H9 (cell line): ENCODE data around the gene VEGFD. TPM values are rescaled to one million over a fixed set of nuclear protein-coding genes. Genes with fewer than 3 reads are reported as not detected.

Experiments
- DNase-seq: peaks from one replicate; pipeline ENCODE4 v3.0.0-alpha.2; 2017
- H2AFZ ChIP-seq: one replicate; pipeline ENCODE4 v1.6.1; 2013; ENCODE audit warnings: mild to moderate bottlenecking, low read length, control low read depth, moderate library complexity
- H2AK5ac ChIP-seq: 2 replicates; pipeline ENCODE4 v1.6.1; 2013; ENCODE audit warnings: low read length, control low read depth, mixed read lengths; ENCODE audit not compliant: insufficient read length
- H2BK120ac ChIP-seq: one replicate; pipeline ENCODE4 v1.6.1; 2013; ENCODE audit warnings: low read depth, mild to moderate bottlenecking, low read length, control low read depth, inconsistent platforms; ENCODE audit not compliant: poor library complexity, severe bottlenecking
- H2BK12ac ChIP-seq: 2 replicates; pipeline ENCODE4 v1.6.1; 2013; ENCODE audit warnings: low read length, control low read depth, mixed read lengths, low read depth; ENCODE audit not compliant: insufficient read length
- H2BK15ac ChIP-seq: 2 replicates; pipeline ENCODE4 v1.6.1; 2013; ENCODE audit warnings: low read depth, low read length, control low read depth
- H2BK20ac ChIP-seq: one replicate; pipeline ENCODE4 v1.6.1; 2013; ENCODE audit warnings: low read depth, mild to moderate bottlenecking, low read length, control low read depth, inconsistent platforms; ENCODE audit not compliant: poor library complexity, severe bottlenecking
- H2BK5ac ChIP-seq: 2 replicates; pipeline ENCODE4 v1.6.1; 2013; ENCODE audit warnings: low read length, control low read depth, mixed read lengths; ENCODE audit not compliant: insufficient read length
- H3K14ac ChIP-seq: 2 replicates; pipeline ENCODE4 v1.6.1; 2013; ENCODE audit warnings: low read length, control low read depth; ENCODE audit not compliant: insufficient read depth
- H3K18ac ChIP-seq: 2 replicates; pipeline ENCODE4 v1.6.1; 2013; ENCODE audit warnings: low read depth, mild to moderate bottlenecking, mixed read lengths, low read length, control low read depth; ENCODE audit not compliant: insufficient read length
- H3K23ac ChIP-seq: 2 replicates; pipeline ENCODE4 v1.6.1; 2013; ENCODE audit warnings: low read length, control low read depth, mixed read lengths, low read depth; ENCODE audit not compliant: insufficient read length
- H3K23me2 ChIP-seq: 2 replicates; pipeline ENCODE4 v1.6.1; 2013; ENCODE audit warnings: low read depth, mild to moderate bottlenecking, mixed read lengths, low read length, control low read depth; ENCODE audit not compliant: insufficient read length, poor library complexity, severe bottlenecking
- H3K27ac ChIP-seq: 2 replicates; pipeline ENCODE4 v1.5.1; 2013; ENCODE audit warnings: low read length, control low read depth, mixed read lengths, low read depth; ENCODE audit not compliant: insufficient read length
- H3K27me3 ChIP-seq: 2 replicates; pipeline ENCODE4 v1.6.1; 2013; ENCODE audit warnings: low read length, control low read depth, inconsistent platforms; ENCODE audit not compliant: insufficient read depth
- H3K4ac ChIP-seq: 2 replicates; pipeline ENCODE4 v1.6.1; 2013; ENCODE audit warnings: low read depth, mild to moderate bottlenecking, control low read depth, inconsistent platforms, low read length, moderate library complexity
- H3K4me1 ChIP-seq: 2 replicates; pipeline ENCODE4 v1.6.1; 2013; ENCODE audit warnings: low read length, control low read depth, inconsistent platforms; ENCODE audit not compliant: insufficient read depth
- H3K4me2 ChIP-seq: 2 replicates; pipeline ENCODE4 v1.6.1; 2013; ENCODE audit warnings: low read length, control low read depth, mixed read lengths; ENCODE audit not compliant: insufficient read length, insufficient read depth
- H3K56ac ChIP-seq: 2 replicates; pipeline ENCODE4 v1.6.1; 2013; ENCODE audit warnings: low read depth, mild to moderate bottlenecking, mixed read lengths, low read length, control low read depth; ENCODE audit not compliant: insufficient read length
- H3K79me1 ChIP-seq: 2 replicates; pipeline ENCODE4 v1.6.1; 2013; ENCODE audit warnings: low read depth, mild to moderate bottlenecking, moderate library complexity, low read length, control low read depth, inconsistent platforms; ENCODE audit not compliant: insufficient read depth, poor library complexity, severe bottlenecking
- H3K79me2 ChIP-seq: 2 replicates; pipeline ENCODE4 v1.6.1; 2013; ENCODE audit warnings: low read length, control low read depth, inconsistent platforms; ENCODE audit not compliant: insufficient read depth
- H3K9ac ChIP-seq: 2 replicates; pipeline ENCODE4 v1.6.1; 2013; ENCODE audit warnings: low read length, control low read depth, mixed read lengths; ENCODE audit not compliant: insufficient read length; ENCODE audit errors: extremely low read depth
- H3K9me3 ChIP-seq: one replicate; pipeline ENCODE4 v1.6.1; 2013; ENCODE audit warnings: low read depth, low read length, inconsistent platforms; ENCODE audit not compliant: control insufficient read depth
- H3T11ph ChIP-seq: one replicate; pipeline ENCODE4 v1.6.1; 2013; ENCODE audit warnings: mild to moderate bottlenecking, low read length, control low read depth, inconsistent platforms
- H4K20me1 ChIP-seq: one replicate; pipeline ENCODE4 v1.6.1; 2013; ENCODE audit not compliant: control insufficient read depth, insufficient read length, insufficient read depth
- H4K5ac ChIP-seq: 2 replicates; pipeline ENCODE4 v1.6.1; 2013; ENCODE audit warnings: low read depth, mild to moderate bottlenecking, mixed read lengths, low read length, control low read depth; ENCODE audit not compliant: insufficient read length
- H4K8ac ChIP-seq: replicated peaks from 2 replicates; pipeline ENCODE4 v1.6.1; 2013; ENCODE audit warnings: low read length, control low read depth, mixed read lengths, low read depth; ENCODE audit not compliant: insufficient read length
- H4K91ac ChIP-seq: 2 replicates; pipeline ENCODE4 v1.6.1; 2013; ENCODE audit warnings: low read depth, mild to moderate bottlenecking, moderate library complexity, mixed read lengths, low read length, control low read depth; ENCODE audit not compliant: insufficient read length
- H3K27ac Mint-ChIP-seq, 3 experiments: 2 replicates in 2 of 3; 3 replicates in 1 of 3; pipeline ENCODE4 v1.8.0; 2020 to 2021; ENCODE audit warnings: mixed read lengths in 3 of 3, mild to moderate bottlenecking in 1 of 3, moderate library complexity in 1 of 3
- H3K27me3 Mint-ChIP-seq: 2 replicates; pipeline ENCODE4 v1.8.0; 2021; ENCODE audit warnings: low read depth, mild to moderate bottlenecking, moderate library complexity, mixed read lengths
- H3K36me3 Mint-ChIP-seq, 3 experiments: 2 replicates in 2 of 3; 3 replicates in 1 of 3; pipeline ENCODE4 v1.8.0; 2020 to 2021; ENCODE audit warnings: low read depth in 3 of 3, mixed read lengths in 3 of 3; ENCODE audit not compliant: insufficient read depth in 1 of 3
- H3K4me1 Mint-ChIP-seq, 2 experiments: 2 replicates each; pipeline ENCODE4 v1.8.0; 2020; ENCODE audit warnings: mixed read lengths in 2 of 2
- H3K4me3 Mint-ChIP-seq, 2 experiments: 2 replicates in 1 of 2; 3 replicates in 1 of 2; pipeline ENCODE4 v1.8.0; 2020 to 2021; ENCODE audit warnings: mild to moderate bottlenecking in 2 of 2, mixed read lengths in 2 of 2, moderate library complexity in 1 of 2
- H3K9me3 Mint-ChIP-seq, 2 experiments: 2 replicates in 1 of 2; 3 replicates in 1 of 2; pipeline ENCODE4 v1.8.0; 2020; ENCODE audit warnings: mild to moderate bottlenecking in 2 of 2, mixed read lengths in 2 of 2, moderate library complexity in 1 of 2
- CTCF ChIP-seq: fragments of 200-600 bp; sonication (generic); conservative IDR thresholded peaks from 3 replicates; pipeline ENCODE4 v1.8.0; 2021; ENCODE audit warnings: antibody characterized with exemption, mild to moderate bottlenecking
- WGBS: extraction: QIAGEN DNeasy Blood & Tissue Kit; methylation state at CpG from one replicate; pipeline ENCODE4 v1.1.7; 2013; ENCODE audit warnings: missing lambda C conversion rate, low lambda C conversion rate, mixed read lengths; ENCODE audit not compliant: insufficient read length; ENCODE audit errors: extremely low coverage; 5-methylcytosine and 5-hydroxymethylcytosine counted together
- total RNA-seq: library from RNA; stranded (reverse); gene quantifications from 2 replicates; pipeline ENCODE4 v1.2.1, GENCODE V29; 2021

Gene VEGFD
- total RNA-seq, 1 experiment from 2014 or later, result 0.11 TPM

GRCh38 chrX:15350329-15350996, 33.8 kb downstream of the VEGFD start:
- no peaks in the 10 kb centered on the region for H3K23me2 ChIP-seq
- H3T11ph ChIP-seq, result no peak overlapping the region
- H3K9me3 Mint-ChIP-seq, result peaks cover 0 to 2% of the 10 kb centered on the region in 2 experiments; a peak in 3 of 5 replicates
- 0 out of 2 replicates have a peak, but pooled peaks cover 2% of the 10 kb centered on the region for H3K4me1 ChIP-seq
- no peak overlapping the region for H3K18ac ChIP-seq
- H3K14ac ChIP-seq, result no peak overlapping the region
- no peaks in the 10 kb centered on the region for H3K36me3 Mint-ChIP-seq
- no peak overlapping the region for H2BK120ac ChIP-seq
- no peak overlapping the region for H3K4me2 ChIP-seq
- no CpG with 5 or more reads among the region's 8 CpGs for WGBS
- H4K20me1 ChIP-seq, result no peaks in the 10 kb centered on the region
- H3K27ac ChIP-seq, result no peak overlapping the region
- H2BK5ac ChIP-seq, result no peak overlapping the region
- H3K9me3 ChIP-seq, result no peaks in the 10 kb centered on the region
- H3K27ac Mint-ChIP-seq, result no peak overlapping the region; a peak in 2 of 7 replicates
- no peak for TF ChIP-seq CTCF
- no peak overlapping the region for H3K56ac ChIP-seq
- H2BK12ac ChIP-seq, result no peak overlapping the region
- peaks cover 30% of the 10 kb centered on the region for H3K27me3 Mint-ChIP-seq
- peak overlapping the region; percentile 3 for H2AFZ ChIP-seq
- peaks cover 11 to 13% of the 10 kb centered on the region in 2 experiments for H3K4me1 Mint-ChIP-seq
- H3K23ac ChIP-seq, result no peak overlapping the region
- H2BK15ac ChIP-seq, result no peak overlapping the region
- H3K79me2 ChIP-seq, result no peaks in the 10 kb centered on the region
- H2AK5ac ChIP-seq, result no peak overlapping the region
- H3K9ac ChIP-seq, result no peak overlapping the region
- H3K27me3 ChIP-seq, result no peaks in the 10 kb centered on the region
- H4K5ac ChIP-seq, result no peak overlapping the region
- H3K4ac ChIP-seq, result no peak overlapping the region
- no peak overlapping the region for H2BK20ac ChIP-seq
- no peak overlapping the region for H4K8ac ChIP-seq
- no peak overlapping the region for H3K4me3 Mint-ChIP-seq
- no peaks in the 10 kb centered on the region for H3K79me1 ChIP-seq
- no peak overlapping the region for H4K91ac ChIP-seq
- peak; percentile 69 for DNase-seq
